HepG2 (cell line): ENCODE data around the gene RNF114. TPM values are rescaled to one million over a fixed set of nuclear protein-coding genes. Genes with fewer than 3 reads are reported as not detected.

ENCODE experiments used
- ATRX ChIP-seq: sonication (generic); formaldehyde crosslinking; IDR thresholded peaks from 2 replicates; pipeline ENCODE4 v1.4.0; 2020; ENCODE audit warnings: missing genetic modification reagents, borderline replicate concordance
- CREBL2 ChIP-seq: sonication (generic); formaldehyde crosslinking; IDR thresholded peaks from 2 replicates; pipeline ENCODE4 v1.8.1; 2023; ENCODE audit warnings: missing genetic modification reagents, mild to moderate bottlenecking, borderline replicate concordance
- HHEX ChIP-seq: IDR thresholded peaks from 2 replicates; pipeline ENCODE4 v1.6.1; 2016; ENCODE audit warnings: control low read depth
- HNRNPUL1 ChIP-seq: fragments of 200-400 bp; formaldehyde crosslinking; IDR thresholded peaks from 2 replicates; pipeline ENCODE4 v1.6.1; 2017; ENCODE audit warnings: low read depth, mild to moderate bottlenecking, low read length, moderate library complexity
- KMT2A ChIP-seq: sonication (generic); formaldehyde crosslinking; IDR thresholded peaks from 2 replicates; pipeline ENCODE4 v1.4.0; 2020; ENCODE audit warnings: missing genetic modification reagents
- NFE2L1 ChIP-seq: sonication (generic); formaldehyde crosslinking; IDR thresholded peaks from 2 replicates; pipeline ENCODE4 v1.4.0; 2020; ENCODE audit warnings: missing genetic modification reagents, mild to moderate bottlenecking, borderline replicate concordance
- PAF1 ChIP-seq: IDR thresholded peaks from 2 replicates; pipeline ENCODE4 v1.6.1; 2016; ENCODE audit warnings: missing genetic modification reagents, missing compliant biosample characterization
- RELA ChIP-seq: sonication (generic); formaldehyde crosslinking; IDR thresholded peaks from 2 replicates; pipeline ENCODE4 v1.4.0; 2020; ENCODE audit warnings: missing genetic modification reagents
- REXO4 ChIP-seq: sonication (generic); formaldehyde crosslinking; IDR thresholded peaks from 2 replicates; pipeline ENCODE4 v1.8.0; 2022; ENCODE audit warnings: missing genetic modification reagents, mild to moderate bottlenecking, borderline replicate concordance
- SATB2 ChIP-seq: sonication (generic); formaldehyde crosslinking; IDR thresholded peaks from 2 replicates; pipeline ENCODE4 v1.5.0; 2020; ENCODE audit warnings: missing genetic modification reagents
- SKIL ChIP-seq: sonication (generic); formaldehyde crosslinking; IDR thresholded peaks from 2 replicates; pipeline ENCODE4 v1.8.0; 2022; ENCODE audit warnings: missing genetic modification reagents, mild to moderate bottlenecking, moderate library complexity, borderline replicate concordance
- SMARCE1 ChIP-seq: fragments of 450-650 bp; IDR thresholded peaks from 2 replicates; pipeline ENCODE4 v1.6.1; 2017; ENCODE audit warnings: borderline replicate concordance
- TSC22D2 ChIP-seq: sonication (generic); formaldehyde crosslinking; IDR thresholded peaks from 2 replicates; pipeline ENCODE4 v1.5.1; 2020; ENCODE audit warnings: missing genetic modification reagents, mild to moderate bottlenecking, borderline replicate concordance
- ZFP1 ChIP-seq: IDR thresholded peaks from 2 replicates; pipeline ENCODE4 v1.6.1; 2016
- ZNF101 ChIP-seq: sonication (generic); formaldehyde crosslinking; IDR thresholded peaks from 2 replicates; pipeline ENCODE4 v1.4.0; 2020; ENCODE audit warnings: mild to moderate bottlenecking, low read depth, missing genetic modification reagents, borderline replicate concordance
- ZNF142 ChIP-seq: sonication (generic); formaldehyde crosslinking; IDR thresholded peaks from 2 replicates; pipeline ENCODE4 v1.4.0; 2020; ENCODE audit warnings: missing genetic modification reagents
- ZNF563 ChIP-seq: sonication (generic); formaldehyde crosslinking; IDR thresholded peaks from 2 replicates; pipeline ENCODE4 v1.8.0; 2022; ENCODE audit warnings: mild to moderate bottlenecking, moderate library complexity, missing genetic modification reagents
- ZNF672 ChIP-seq: sonication (generic); formaldehyde crosslinking; IDR thresholded peaks from 2 replicates; pipeline ENCODE4 v1.8.1; 2022; ENCODE audit warnings: missing genetic modification reagents
- ZNF678 ChIP-seq: sonication (generic); formaldehyde crosslinking; IDR thresholded peaks from 2 replicates; pipeline ENCODE4 v1.4.0; 2020; ENCODE audit warnings: mild to moderate bottlenecking, missing genetic modification reagents
- ZNF776 ChIP-seq: sonication (generic); formaldehyde crosslinking; IDR thresholded peaks from 2 replicates; pipeline ENCODE4 v1.4.0; 2020; ENCODE audit warnings: mild to moderate bottlenecking, missing genetic modification reagents
- ZSCAN5A ChIP-seq: sonication (generic); formaldehyde crosslinking; IDR thresholded peaks from 2 replicates; pipeline ENCODE4 v1.8.0; 2022; ENCODE audit warnings: mild to moderate bottlenecking, missing genetic modification reagents, borderline replicate concordance
- polyA plus RNA-seq, 8 experiments: library from polyadenylated mRNA; depleted of rRNA in 3 of 8; stranded (reverse) in 7 of 8; unstranded in 1 of 8; fragments of >200 nt; fragmentation: Illumina TruSeq in 4 of 8; extraction: Trizol in 4 of 8; gene quantifications; 2 replicates each; pipeline versions ENCODE4 v1.2.1 to v1.2.3, GENCODE V29; 2011 to 2016; ENCODE audit warnings: low read depth in 4 of 8, missing spikeins in 1 of 8, mixed read lengths in 1 of 8; ENCODE audit not compliant: insufficient read depth in 1 of 8
- total RNA-seq, 5 experiments: library from RNA; depleted of rRNA; stranded (reverse); fragments of >200 nt; fragmentation: Illumina TruSeq; extraction: Trizol; gene quantifications; 2 replicates each; pipeline ENCODE4 v1.2.3, GENCODE V29; 2016; ENCODE audit warnings: low read depth in 1 of 5

Gene RNF114
- total and polyA plus RNA-seq, 2 of the 13 experiments (the other 11 are each of a cell fraction or from before 2014, with no cell fraction given), result 119 to 126 TPM

- TF ChIP-seq ZNF142 (CRISPR knock-in tag) (peak; percentile 72; the same call in 1 of the 2 replicates), RELA (CRISPR knock-in tag) (no peak), SMARCE1 (no peak), ZNF776 (peak; percentile 74; the same call in 1 of the 2 replicates), ZNF672 (CRISPR knock-in tag) (no peak), ZNF101 (0 out of 2 replicates have a peak, but pooled peaks have one; percentile 88), ZNF563 (CRISPR knock-in tag) (no peak), ATRX (CRISPR knock-in tag) (no peak), HNRNPUL1 (no peak), TSC22D2 (0 out of 2 replicates have a peak, but pooled peaks have one; percentile 54), NFE2L1 (CRISPR knock-in tag) (peak; percentile 32; the same call in 1 of the 2 replicates), PAF1 (CRISPR knock-in tag) (no peak), SATB2 (CRISPR knock-in tag) (peak; percentile 73), ZFP1 (CRISPR knock-in tag) (no peak), ZNF678 (CRISPR knock-in tag) (no peak), REXO4 (CRISPR knock-in tag) (no peak), KMT2A (CRISPR knock-in tag) (peak; percentile 94), HHEX (CRISPR knock-in tag) (peak; percentile 54), SKIL (CRISPR knock-in tag) (no peak), CREBL2 (CRISPR knock-in tag) (no peak), ZSCAN5A (CRISPR knock-in tag) (peak; percentile 99)
Observed at GRCh38 chr20:49915380-49916145, 20.6 kb upstream of the RNF114 start, which contains the start of gene SPATA2 (continued).
